Measurements from ENCODE around the gene BBX. TPM values are rescaled to one million over a fixed set of nuclear protein-coding genes. Genes with fewer than 3 reads are reported as not detected.

BBX gene
- total and polyA plus RNA-seq, 2 of the 4 experiments (the other 2 are of a cell fraction) = 13.6 to 107 TPM

GRCh38 chr3:107752202-107752990, 229.6 kb downstream of the BBX start:
- H3K4me2 ChIP-seq (ENCODE audit: low read depth, low read length) = no peak overlapping the region
- no peak overlapping the region for H3K4me3 ChIP-seq (ENCODE audit: insufficient read depth, low read depth, low read length)
- H3K14ac ChIP-seq (replicated peaks; ENCODE audit: low read depth, low read length) = no peak overlapping the region
- H2BK15ac ChIP-seq (ENCODE audit: low read depth, low read length) = no peak overlapping the region
- no peak overlapping the region for H2AK5ac ChIP-seq (ENCODE audit: low read depth, low read length)
- no peak overlapping the region for H3K18ac ChIP-seq (ENCODE audit: low read depth, low read length)
- WGBS, 2 experiments (ENCODE audit: extremely low coverage in 2 of 2, insufficient read length in 1 of 2) = no CpG with 5 or more reads among the region's 3 CpGs
- intact Hi-C loops (cut with micrococcal nuclease) = loop anchor here (2.0 to 10.0 kb wide), 3 partner anchors 174 to 800 kb away; no protein-coding TSS in a partner anchor
- no peak for TF ChIP-seq FOS (IDR thresholded peaks at IDR 0.05; ENCODE audit: low read depth, low read length)
- TF ChIP-seq CHD1 (IDR thresholded peaks at IDR 0.05; ENCODE audit: low read depth, low read length) = no peak
- TF ChIP-seq CTCF (conservative IDR thresholded peaks at IDR 0.05; ENCODE audit: low read depth, low read length) = peak; percentile 48
- peak; percentile 42 for TF ChIP-seq RAD21 (IDR thresholded peaks at IDR 0.05; ENCODE audit: low read length)
- H3K27me3 ChIP-seq (ENCODE audit: control insufficient read depth, insufficient read depth, low read length) = no peaks in the 10 kb centered on the region
- no peak overlapping the region for H3K27ac ChIP-seq (ENCODE audit: insufficient read depth, low read length)
- H2AK9ac ChIP-seq (replicated peaks; ENCODE audit: low read depth, low read length, poor library complexity) = no peak overlapping the region
- H2BK120ac ChIP-seq (ENCODE audit: low read depth, low read length) = no peak overlapping the region
- H4K91ac ChIP-seq (ENCODE audit: insufficient read depth, low read depth, low read length) = no peak overlapping the region
- CTCF ChIA-PET = interaction anchor here (0.9 to 1.0 kb wide), 3 partner anchors 8 to 69 kb away, joined by 3 to 7 read pairs (median 4); no protein-coding TSS in a partner anchor
- BruUV-seq (replicated peaks) = no TSS peak
- no peaks in the 10 kb centered on the region for H3K9me3 ChIP-seq (ENCODE audit: control insufficient read depth, insufficient read depth, low read length)
- ATAC-seq (ENCODE audit: low read depth) (peak; percentile 56; the same call in 1 of the 2 replicates), DNase-seq (peak; percentile 41)
- H3K36me3 ChIP-seq (ENCODE audit: control insufficient read depth, insufficient read depth, low read length) = no peaks in the 10 kb centered on the region
- no peak overlapping the region for H3K4ac ChIP-seq (ENCODE audit: low read depth, low read length)
- H4K20me1 ChIP-seq (ENCODE audit: insufficient read depth, low read length) = no peaks in the 10 kb centered on the region
- H3K56ac ChIP-seq (ENCODE audit: extremely low read depth, insufficient read depth, low read length) = no peak overlapping the region
- in situ Hi-C loops (cut with MboI; ENCODE audit: low sequenced_read_pairs) = loop anchor here (10.0 kb wide), 1 partner anchor 172 kb away; no protein-coding TSS in a partner anchor
- H3K23ac ChIP-seq (ENCODE audit: low read depth, low read length) = no peak overlapping the region
- H3K9me1 ChIP-seq (ENCODE audit: insufficient read depth, low read length) = no peaks in the 10 kb centered on the region
- H3K9ac ChIP-seq (ENCODE audit: low read depth, low read length) = no peak overlapping the region
- POLR2A ChIA-PET (ENCODE audit: unreplicated experiment) = no interaction called here
- H2BK20ac ChIP-seq (ENCODE audit: low read depth, low read length) = no peak overlapping the region
- no peak overlapping the region for H2AFZ ChIP-seq (replicated peaks; ENCODE audit: low read length, poor library complexity)
- H4K8ac ChIP-seq (ENCODE audit: low read depth in 2 of 2, low read length in 2 of 2) = no peak overlapping the region
- H3K79me1 ChIP-seq (ENCODE audit: low read depth in 1 of 2, low read length in 2 of 2) = no peaks in the 10 kb centered on the region
- no peak overlapping the region for H4K5ac ChIP-seq (ENCODE audit: low read depth, low read length)
- H2BK5ac ChIP-seq (ENCODE audit: low read depth, low read length, poor library complexity, severe bottlenecking) = no peak overlapping the region
- no peaks in the 10 kb centered on the region; the same call in 1 of the 2 replicates for H3K4me1 ChIP-seq (ENCODE audit: control insufficient read depth, insufficient read depth, low read length)
- dilution Hi-C loops (cut with HindIII; ENCODE audit: low sequenced_read_pairs, unreplicated experiment) = no loop called here

Measured in IMR-90 (cell line).